H9 (cell line): ENCODE results near the gene COL17A1. TPM values are rescaled to one million over a fixed set of nuclear protein-coding genes. Genes with fewer than 3 reads are reported as not detected.

Experiments used
- DNase-seq: peaks from one replicate; pipeline ENCODE4 v3.0.0-alpha.2; 2017
- H2AFZ ChIP-seq: one replicate; pipeline ENCODE4 v1.6.1; 2013; ENCODE audit warnings: mild to moderate bottlenecking, low read length, control low read depth, moderate library complexity
- H2AK5ac ChIP-seq: 2 replicates; pipeline ENCODE4 v1.6.1; 2013; ENCODE audit warnings: low read length, control low read depth, mixed read lengths; ENCODE audit not compliant: insufficient read length
- H2BK120ac ChIP-seq: one replicate; pipeline ENCODE4 v1.6.1; 2013; ENCODE audit warnings: low read depth, mild to moderate bottlenecking, low read length, control low read depth, inconsistent platforms; ENCODE audit not compliant: poor library complexity, severe bottlenecking
- H2BK12ac ChIP-seq: 2 replicates; pipeline ENCODE4 v1.6.1; 2013; ENCODE audit warnings: low read length, control low read depth, mixed read lengths, low read depth; ENCODE audit not compliant: insufficient read length
- H2BK15ac ChIP-seq: 2 replicates; pipeline ENCODE4 v1.6.1; 2013; ENCODE audit warnings: low read depth, low read length, control low read depth
- H2BK20ac ChIP-seq: one replicate; pipeline ENCODE4 v1.6.1; 2013; ENCODE audit warnings: low read depth, mild to moderate bottlenecking, low read length, control low read depth, inconsistent platforms; ENCODE audit not compliant: poor library complexity, severe bottlenecking
- H2BK5ac ChIP-seq: 2 replicates; pipeline ENCODE4 v1.6.1; 2013; ENCODE audit warnings: low read length, control low read depth, mixed read lengths; ENCODE audit not compliant: insufficient read length
- H3K14ac ChIP-seq: 2 replicates; pipeline ENCODE4 v1.6.1; 2013; ENCODE audit warnings: low read length, control low read depth; ENCODE audit not compliant: insufficient read depth
- H3K18ac ChIP-seq: 2 replicates; pipeline ENCODE4 v1.6.1; 2013; ENCODE audit warnings: low read depth, mild to moderate bottlenecking, mixed read lengths, low read length, control low read depth; ENCODE audit not compliant: insufficient read length
- H3K23ac ChIP-seq: 2 replicates; pipeline ENCODE4 v1.6.1; 2013; ENCODE audit warnings: low read length, control low read depth, mixed read lengths, low read depth; ENCODE audit not compliant: insufficient read length
- H3K23me2 ChIP-seq: 2 replicates; pipeline ENCODE4 v1.6.1; 2013; ENCODE audit warnings: low read depth, mild to moderate bottlenecking, mixed read lengths, low read length, control low read depth; ENCODE audit not compliant: insufficient read length, poor library complexity, severe bottlenecking
- H3K27ac ChIP-seq: 2 replicates; pipeline ENCODE4 v1.5.1; 2013; ENCODE audit warnings: low read length, control low read depth, mixed read lengths, low read depth; ENCODE audit not compliant: insufficient read length
- H3K27me3 ChIP-seq: 2 replicates; pipeline ENCODE4 v1.6.1; 2013; ENCODE audit warnings: low read length, control low read depth, inconsistent platforms; ENCODE audit not compliant: insufficient read depth
- H3K4ac ChIP-seq: 2 replicates; pipeline ENCODE4 v1.6.1; 2013; ENCODE audit warnings: low read depth, mild to moderate bottlenecking, control low read depth, inconsistent platforms, low read length, moderate library complexity
- H3K4me1 ChIP-seq: 2 replicates; pipeline ENCODE4 v1.6.1; 2013; ENCODE audit warnings: low read length, control low read depth, inconsistent platforms; ENCODE audit not compliant: insufficient read depth
- H3K4me2 ChIP-seq: 2 replicates; pipeline ENCODE4 v1.6.1; 2013; ENCODE audit warnings: low read length, control low read depth, mixed read lengths; ENCODE audit not compliant: insufficient read length, insufficient read depth
- H3K56ac ChIP-seq: 2 replicates; pipeline ENCODE4 v1.6.1; 2013; ENCODE audit warnings: low read depth, mild to moderate bottlenecking, mixed read lengths, low read length, control low read depth; ENCODE audit not compliant: insufficient read length
- H3K79me1 ChIP-seq: 2 replicates; pipeline ENCODE4 v1.6.1; 2013; ENCODE audit warnings: low read depth, mild to moderate bottlenecking, moderate library complexity, low read length, control low read depth, inconsistent platforms; ENCODE audit not compliant: insufficient read depth, poor library complexity, severe bottlenecking
- H3K79me2 ChIP-seq: 2 replicates; pipeline ENCODE4 v1.6.1; 2013; ENCODE audit warnings: low read length, control low read depth, inconsistent platforms; ENCODE audit not compliant: insufficient read depth
- H3K9ac ChIP-seq: 2 replicates; pipeline ENCODE4 v1.6.1; 2013; ENCODE audit warnings: low read length, control low read depth, mixed read lengths; ENCODE audit not compliant: insufficient read length; ENCODE audit errors: extremely low read depth
- H3K9me3 ChIP-seq: one replicate; pipeline ENCODE4 v1.6.1; 2013; ENCODE audit warnings: low read depth, low read length, inconsistent platforms; ENCODE audit not compliant: control insufficient read depth
- H3T11ph ChIP-seq: one replicate; pipeline ENCODE4 v1.6.1; 2013; ENCODE audit warnings: mild to moderate bottlenecking, low read length, control low read depth, inconsistent platforms
- H4K20me1 ChIP-seq: one replicate; pipeline ENCODE4 v1.6.1; 2013; ENCODE audit not compliant: control insufficient read depth, insufficient read length, insufficient read depth
- H4K5ac ChIP-seq: 2 replicates; pipeline ENCODE4 v1.6.1; 2013; ENCODE audit warnings: low read depth, mild to moderate bottlenecking, mixed read lengths, low read length, control low read depth; ENCODE audit not compliant: insufficient read length
- H4K8ac ChIP-seq: replicated peaks from 2 replicates; pipeline ENCODE4 v1.6.1; 2013; ENCODE audit warnings: low read length, control low read depth, mixed read lengths, low read depth; ENCODE audit not compliant: insufficient read length
- H4K91ac ChIP-seq: 2 replicates; pipeline ENCODE4 v1.6.1; 2013; ENCODE audit warnings: low read depth, mild to moderate bottlenecking, moderate library complexity, mixed read lengths, low read length, control low read depth; ENCODE audit not compliant: insufficient read length
- H3K27ac Mint-ChIP-seq, 3 experiments: 2 replicates in 2 of 3; 3 replicates in 1 of 3; pipeline ENCODE4 v1.8.0; 2020 to 2021; ENCODE audit warnings: mixed read lengths in 3 of 3, mild to moderate bottlenecking in 1 of 3, moderate library complexity in 1 of 3
- H3K27me3 Mint-ChIP-seq: 2 replicates; pipeline ENCODE4 v1.8.0; 2021; ENCODE audit warnings: low read depth, mild to moderate bottlenecking, moderate library complexity, mixed read lengths
- H3K36me3 Mint-ChIP-seq, 3 experiments: 2 replicates in 2 of 3; 3 replicates in 1 of 3; pipeline ENCODE4 v1.8.0; 2020 to 2021; ENCODE audit warnings: low read depth in 3 of 3, mixed read lengths in 3 of 3; ENCODE audit not compliant: insufficient read depth in 1 of 3
- H3K4me1 Mint-ChIP-seq, 2 experiments: 2 replicates each; pipeline ENCODE4 v1.8.0; 2020; ENCODE audit warnings: mixed read lengths in 2 of 2
- H3K4me3 Mint-ChIP-seq, 2 experiments: 2 replicates in 1 of 2; 3 replicates in 1 of 2; pipeline ENCODE4 v1.8.0; 2020 to 2021; ENCODE audit warnings: mild to moderate bottlenecking in 2 of 2, mixed read lengths in 2 of 2, moderate library complexity in 1 of 2
- H3K9me3 Mint-ChIP-seq, 2 experiments: 2 replicates in 1 of 2; 3 replicates in 1 of 2; pipeline ENCODE4 v1.8.0; 2020; ENCODE audit warnings: mild to moderate bottlenecking in 2 of 2, mixed read lengths in 2 of 2, moderate library complexity in 1 of 2
- CTCF ChIP-seq: fragments of 200-600 bp; sonication (generic); conservative IDR thresholded peaks from 3 replicates; pipeline ENCODE4 v1.8.0; 2021; ENCODE audit warnings: antibody characterized with exemption, mild to moderate bottlenecking
- total RNA-seq: library from RNA; stranded (reverse); gene quantifications from 2 replicates; pipeline ENCODE4 v1.2.1, GENCODE V29; 2021

Gene COL17A1
- total RNA-seq, 1 experiment from 2014 or later = 1.9 TPM

- H2AK5ac ChIP-seq = no peak overlapping the region
Measured at GRCh38 chr10:104092749-104093148, 7.1 kb upstream of the COL17A1 start.

More at GRCh38 chr10:104092749-104093148, 7.1 kb upstream of the COL17A1 start:
- Mint-ChIP-seq H3K36me3 (peaks cover 0 to 12% (median 6%) of the 10 kb centered on the region in 3 experiments; a peak in 4 of 7 replicates), H3K4me3 (no peak overlapping the region), H3K4me1 (peaks cover 11 to 18% of the 10 kb centered on the region in 2 experiments), H3K9me3 (peaks cover 11% of the 10 kb centered on the region in 2 experiments), H3K27me3 (no peaks in the 10 kb centered on the region; the same call in 1 of the 2 replicates), H3K27ac (no peak overlapping the region)
- no peaks in the 10 kb centered on the region for H4K20me1 ChIP-seq
- no peak for TF ChIP-seq CTCF
- no peak overlapping the region for H3K4me2 ChIP-seq
- no peak overlapping the region for H2BK5ac ChIP-seq
- H2BK12ac ChIP-seq = no peak overlapping the region
- H4K5ac ChIP-seq = no peak overlapping the region
- no peaks in the 10 kb centered on the region for H3K79me2 ChIP-seq
- H3K9ac ChIP-seq = no peak overlapping the region
- no peak for DNase-seq
- no peak overlapping the region for H3K14ac ChIP-seq
- H3K56ac ChIP-seq = no peak overlapping the region
- no peak overlapping the region for H2AFZ ChIP-seq
- H3K27me3 ChIP-seq = no peaks in the 10 kb centered on the region
- no peak overlapping the region for H2BK120ac ChIP-seq
- peaks cover 10% of the 10 kb centered on the region; the same call in 1 of the 2 replicates for H3K4me1 ChIP-seq
- H3K23me2 ChIP-seq = no peaks in the 10 kb centered on the region
- H4K8ac ChIP-seq = no peak overlapping the region
- no peak overlapping the region for H2BK15ac ChIP-seq
- H3K4ac ChIP-seq = no peak overlapping the region
- no peak overlapping the region for H3K27ac ChIP-seq
- no peak overlapping the region for H2BK20ac ChIP-seq
- H3K9me3 ChIP-seq = no peaks in the 10 kb centered on the region
- H3K23ac ChIP-seq = no peak overlapping the region
- no peak overlapping the region for H3K18ac ChIP-seq
- no peaks in the 10 kb centered on the region for H3K79me1 ChIP-seq
- H4K91ac ChIP-seq = no peak overlapping the region
- no peak overlapping the region for H3T11ph ChIP-seq
